ENCODE measurements around the gene CYP8B1. TPM values are rescaled to one million over a fixed set of nuclear protein-coding genes. Genes with fewer than 3 reads are reported as not detected.
A peak's percentile ranks its signal among the peaks of the same experiment; 100 is the strongest.

Gene CYP8B1, protein sequence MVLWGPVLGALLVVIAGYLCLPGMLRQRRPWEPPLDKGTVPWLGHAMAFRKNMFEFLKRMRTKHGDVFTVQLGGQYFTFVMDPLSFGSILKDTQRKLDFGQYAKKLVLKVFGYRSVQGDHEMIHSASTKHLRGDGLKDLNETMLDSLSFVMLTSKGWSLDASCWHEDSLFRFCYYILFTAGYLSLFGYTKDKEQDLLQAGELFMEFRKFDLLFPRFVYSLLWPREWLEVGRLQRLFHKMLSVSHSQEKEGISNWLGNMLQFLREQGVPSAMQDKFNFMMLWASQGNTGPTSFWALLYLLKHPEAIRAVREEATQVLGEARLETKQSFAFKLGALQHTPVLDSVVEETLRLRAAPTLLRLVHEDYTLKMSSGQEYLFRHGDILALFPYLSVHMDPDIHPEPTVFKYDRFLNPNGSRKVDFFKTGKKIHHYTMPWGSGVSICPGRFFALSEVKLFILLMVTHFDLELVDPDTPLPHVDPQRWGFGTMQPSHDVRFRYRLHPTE
- total RNA-seq (2021) (not detected in 2 replicates), Bru-seq, nascent RNA (not detected), BruChase-seq, experiment 1, labeled RNA remaining after a 2-hour chase (percentile 4 among the genes with signal in this experiment), BruChase-seq, experiment 2, labeled RNA remaining after a 6-hour chase (percentile 5 among the genes with signal in this experiment)
- long read RNA-seq: 0 reads

- H3F3A ChIP-seq (ENCODE audit: insufficient read depth, low read depth): no peaks in the 10 kb centered on the region; the same call in 1 of the 2 replicates
- no peaks in the 10 kb centered on the region for H3K9me3 ChIP-seq (ENCODE audit: insufficient read depth, low read depth)
- no TSS peak for BruUV-seq (replicated peaks)
- H3K27me3 ChIP-seq (ENCODE audit: insufficient read depth, low read depth): no peaks in the 10 kb centered on the region
- H3K4me1 ChIP-seq (replicated peaks; ENCODE audit: insufficient read depth): no peaks in the 10 kb centered on the region
- H3K27ac ChIP-seq: no peak within 1 kb of the TSS
- intact Hi-C loops (cut with micrococcal nuclease; ENCODE audit: unreplicated experiment): no loop called here
- no peaks in the 10 kb centered on the region for H3K9me2 ChIP-seq (ENCODE audit: insufficient read depth)
- CTCF ChIA-PET: interaction anchor here (0.7 kb wide), 1 partner anchor 130 kb away, joined by 3 read pairs; no protein-coding TSS in a partner anchor
- no peaks in the 10 kb centered on the region for H4K20me1 ChIP-seq (ENCODE audit: insufficient read depth)
- no peaks in the 10 kb centered on the region for H3K36me3 ChIP-seq (ENCODE audit: low read depth)
- TF ChIP-seq CTCF (conservative IDR thresholded peaks at IDR 0.05) (no peak), EZH2 (IDR thresholded peaks at IDR 0.05; ENCODE audit: low read depth) (no peak)
- H3K79me2 ChIP-seq (ENCODE audit: low read depth): no peaks in the 10 kb centered on the region
- no peak within 1 kb of the TSS for H2AFZ ChIP-seq
- DNase-seq: no peak
- H3K4me3 ChIP-seq: no peak within 1 kb of the TSS
- H3K4me2 ChIP-seq: no peak within 1 kb of the TSS
- POLR2A ChIA-PET (ENCODE audit: unreplicated experiment): no interaction called here
Observed at GRCh38 chr3:42875325-42876151, at the start of gene CYP8B1. TSS of gene CYP8B1 (minus strand) at chr3:42875879. CDS start at chr3:42875816, 63 bp downstream.

- Histone ChIP-seq H2AFZ (no peak overlapping the region), H3K27me3 (ENCODE audit: insufficient read depth, low read depth) (no peaks in the 10 kb centered on the region), H3K27ac (no peak overlapping the region), H3K79me2 (ENCODE audit: low read depth) (no peaks in the 10 kb centered on the region), H3K4me2 (no peak overlapping the region), H3K9me3 (ENCODE audit: insufficient read depth, low read depth) (no peaks in the 10 kb centered on the region), H3K36me3 (ENCODE audit: low read depth) (no peaks in the 10 kb centered on the region), H3K9me2 (ENCODE audit: insufficient read depth) (no peaks in the 10 kb centered on the region), H3F3A (ENCODE audit: insufficient read depth, low read depth) (no peaks in the 10 kb centered on the region), H3K4me3 (no peak overlapping the region), H3K4me1 (replicated peaks; ENCODE audit: insufficient read depth) (no peaks in the 10 kb centered on the region), H4K20me1 (ENCODE audit: insufficient read depth) (no peaks in the 10 kb centered on the region)
- intact Hi-C loops (cut with micrococcal nuclease; ENCODE audit: unreplicated experiment): no loop called here
- POLR2A ChIA-PET (ENCODE audit: unreplicated experiment): no interaction called here
- BruUV-seq (replicated peaks): no TSS peak
- CTCF ChIA-PET: no interaction called here
- DNase-seq: no peak
- TF ChIP-seq CTCF (conservative IDR thresholded peaks at IDR 0.05) (no peak), EZH2 (IDR thresholded peaks at IDR 0.05; ENCODE audit: low read depth) (no peak)
Observed at GRCh38 chr3:42923606-42924005, 47.9 kb upstream of the CYP8B1 start.

DNA sequence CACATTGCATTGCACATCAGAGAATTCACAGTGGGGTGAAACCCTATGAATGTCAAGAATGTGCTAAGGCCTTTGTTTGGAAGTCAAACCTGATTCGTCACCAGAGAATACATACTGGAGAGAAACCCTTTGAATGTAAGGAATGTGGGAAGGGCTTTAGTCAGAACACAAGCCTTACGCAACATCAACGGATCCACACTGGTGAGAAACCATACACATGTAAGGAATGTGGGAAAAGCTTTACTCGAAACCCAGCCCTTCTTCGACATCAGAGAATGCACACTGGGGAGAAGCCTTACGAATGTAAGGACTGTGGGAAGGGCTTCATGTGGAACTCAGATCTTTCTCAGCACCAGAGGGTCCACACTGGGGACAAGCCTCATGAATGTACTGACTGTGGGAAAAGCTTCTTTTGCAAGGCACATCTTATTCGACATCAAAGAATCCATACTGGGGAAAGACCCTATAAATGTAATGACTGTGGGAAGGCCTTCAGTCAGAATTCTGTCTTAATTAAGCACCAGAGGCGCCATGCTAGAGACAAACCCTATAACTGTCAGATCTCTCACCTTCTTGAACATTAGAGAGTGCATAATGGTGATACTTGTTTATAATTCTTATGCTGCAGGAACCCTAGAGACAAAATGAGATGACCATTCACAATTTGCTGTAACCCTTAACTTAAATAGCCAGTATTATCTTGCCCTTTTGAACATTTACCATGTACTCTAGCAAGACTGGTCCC lies 39.3 kb upstream of the CYP8B1 start:
- Histone ChIP-seq H3F3A (ENCODE audit: insufficient read depth, low read depth) (no peaks in the 10 kb centered on the region), H3K27me3 (ENCODE audit: insufficient read depth, low read depth) (no peaks in the 10 kb centered on the region), H3K4me3 (no peak overlapping the region), H3K36me3 (ENCODE audit: low read depth) (peaks cover 3% of the 10 kb centered on the region; the same call in 1 of the 2 replicates), H3K79me2 (ENCODE audit: low read depth) (no peaks in the 10 kb centered on the region), H3K4me2 (no peak overlapping the region), H3K4me1 (replicated peaks; ENCODE audit: insufficient read depth) (no peaks in the 10 kb centered on the region), H2AFZ (no peak overlapping the region), H4K20me1 (ENCODE audit: insufficient read depth) (no peaks in the 10 kb centered on the region), H3K9me3 (ENCODE audit: insufficient read depth, low read depth) (peaks cover 23% of the 10 kb centered on the region), H3K27ac (no peak overlapping the region), H3K9me2 (ENCODE audit: insufficient read depth) (no peaks in the 10 kb centered on the region)
- intact Hi-C loops (cut with micrococcal nuclease; ENCODE audit: unreplicated experiment): no loop called here
- BruUV-seq (replicated peaks): no TSS peak
- ChIA-PET CTCF (no interaction called here), POLR2A (ENCODE audit: unreplicated experiment) (no interaction called here)
- TF ChIP-seq EZH2 (IDR thresholded peaks at IDR 0.05; ENCODE audit: low read depth): no peak
- TF ChIP-seq CTCF (conservative IDR thresholded peaks at IDR 0.05): no peak
- no peak for DNase-seq

Measured in PC-9 (cell line).